ENCODE measurements around the gene ERBB2.

The ERBB2 gene

DNA sequence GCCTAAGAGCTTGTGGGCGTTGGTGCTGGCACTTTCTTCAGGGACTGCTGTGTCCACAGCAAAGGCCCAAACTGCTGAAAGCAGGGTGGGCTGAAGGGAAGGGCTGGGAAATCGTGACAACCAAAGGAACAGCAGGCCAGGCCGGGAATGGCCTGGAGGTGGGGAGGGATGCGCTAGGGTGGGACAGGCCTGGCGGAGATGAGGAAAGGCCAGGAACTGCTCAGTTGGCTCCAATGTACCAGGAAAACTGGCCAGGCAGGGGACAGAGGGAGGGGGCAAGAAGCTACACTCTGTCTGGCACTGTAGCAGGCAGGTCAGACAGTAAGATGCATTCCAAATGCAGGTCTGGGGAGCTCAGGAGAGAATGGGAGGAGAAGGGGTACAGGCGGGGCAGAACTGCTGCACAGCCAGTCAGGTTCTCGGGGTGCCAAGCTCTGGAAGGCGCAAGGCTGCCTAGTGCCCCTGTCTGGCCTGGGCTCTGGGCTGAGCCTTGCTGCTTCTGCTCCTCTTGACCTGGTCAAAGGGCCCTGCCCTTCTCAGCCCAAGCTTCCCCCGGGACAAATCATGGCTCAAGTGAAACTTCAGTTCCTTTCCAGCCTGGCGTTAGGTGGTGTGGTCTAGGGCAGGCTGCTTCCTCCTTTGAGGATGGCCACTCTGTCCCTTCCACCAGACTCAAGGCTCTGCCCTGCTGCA lies 24.3 kb upstream of the ERBB2 start:
- H3K4me3 ChIP-seq (ENCODE audit: low read length): no peak overlapping the region
- no peak for DNase-seq (ENCODE audit: low read depth)
- TF ChIP-seq, protein P1, sequence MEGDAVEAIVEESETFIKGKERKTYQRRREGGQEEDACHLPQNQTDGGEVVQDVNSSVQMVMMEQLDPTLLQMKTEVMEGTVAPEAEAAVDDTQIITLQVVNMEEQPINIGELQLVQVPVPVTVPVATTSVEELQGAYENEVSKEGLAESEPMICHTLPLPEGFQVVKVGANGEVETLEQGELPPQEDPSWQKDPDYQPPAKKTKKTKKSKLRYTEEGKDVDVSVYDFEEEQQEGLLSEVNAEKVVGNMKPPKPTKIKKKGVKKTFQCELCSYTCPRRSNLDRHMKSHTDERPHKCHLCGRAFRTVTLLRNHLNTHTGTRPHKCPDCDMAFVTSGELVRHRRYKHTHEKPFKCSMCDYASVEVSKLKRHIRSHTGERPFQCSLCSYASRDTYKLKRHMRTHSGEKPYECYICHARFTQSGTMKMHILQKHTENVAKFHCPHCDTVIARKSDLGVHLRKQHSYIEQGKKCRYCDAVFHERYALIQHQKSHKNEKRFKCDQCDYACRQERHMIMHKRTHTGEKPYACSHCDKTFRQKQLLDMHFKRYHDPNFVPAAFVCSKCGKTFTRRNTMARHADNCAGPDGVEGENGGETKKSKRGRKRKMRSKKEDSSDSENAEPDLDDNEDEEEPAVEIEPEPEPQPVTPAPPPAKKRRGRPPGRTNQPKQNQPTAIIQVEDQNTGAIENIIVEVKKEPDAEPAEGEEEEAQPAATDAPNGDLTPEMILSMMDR (IDR thresholded peaks at IDR 0.05; ENCODE audit: insufficient read depth, low read depth, low read length, missing control alignments): no peak

GRCh38 chr17:39676198-39676819 lies 23.6 kb upstream of the ERBB2 start:
- TF ChIP-seq, protein P1 (IDR thresholded peaks at IDR 0.05; ENCODE audit: insufficient read depth, low read depth, low read length, missing control alignments): no peak
- DNase-seq (ENCODE audit: low read depth): peak; percentile 44
- no peak overlapping the region for H3K4me3 ChIP-seq (ENCODE audit: low read length)

- no peak overlapping the region for H3K4me3 ChIP-seq (ENCODE audit: low read length)
- no peak for DNase-seq (ENCODE audit: low read depth)
- TF ChIP-seq, protein P1 (IDR thresholded peaks at IDR 0.05; ENCODE audit: insufficient read depth, low read depth, low read length, missing control alignments): no peak
Observed at GRCh38 chr17:39677072-39677471, 22.8 kb upstream of the ERBB2 start.

- TF ChIP-seq, protein P1 (IDR thresholded peaks at IDR 0.05; ENCODE audit: insufficient read depth, low read depth, low read length, missing control alignments): no peak
- DNase-seq (ENCODE audit: low read depth): no peak
- no peak overlapping the region for H3K4me3 ChIP-seq (ENCODE audit: low read length)
Observed at GRCh38 chr17:39677542-39678339, 22.1 kb upstream of the ERBB2 start.

DNA sequence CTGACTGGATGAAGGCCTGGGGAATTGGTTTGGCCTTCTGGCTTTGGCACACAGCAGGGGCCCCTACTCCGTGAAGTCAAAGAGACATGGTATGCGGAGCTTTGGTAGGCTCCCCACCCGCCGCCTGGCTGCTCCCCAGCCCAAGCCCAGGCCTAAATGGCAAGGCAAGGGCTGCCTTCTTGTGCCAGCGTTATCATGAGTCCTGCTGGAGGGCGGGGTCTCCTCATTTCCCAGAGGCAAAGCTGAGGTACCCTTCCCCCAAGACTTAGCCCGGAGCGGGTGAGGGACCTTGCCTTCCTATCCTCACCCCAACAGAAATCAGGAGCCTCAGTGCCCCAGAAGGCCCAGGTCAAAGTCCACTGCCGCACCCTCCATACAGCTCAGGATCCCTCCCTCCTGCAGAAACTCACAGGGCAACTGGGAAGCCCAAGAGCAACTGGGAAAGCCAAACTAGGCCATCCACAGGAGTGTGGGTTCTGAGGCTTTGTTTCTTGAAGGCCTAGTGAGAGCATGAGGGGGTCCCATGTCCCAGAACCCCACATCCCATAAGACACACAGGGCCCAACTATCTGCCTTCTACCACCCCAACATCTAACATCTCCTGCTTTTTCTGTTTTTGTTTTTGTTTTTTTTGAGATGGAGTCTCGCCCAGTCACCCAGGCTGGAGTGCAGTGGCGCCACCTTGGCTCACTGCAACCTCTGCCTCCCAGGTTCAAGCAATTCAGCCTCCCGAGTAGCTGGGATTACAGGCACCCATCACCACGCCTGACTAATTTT lies 21.3 kb upstream of the ERBB2 start:
- H3K4me3 ChIP-seq (ENCODE audit: low read length): no peak overlapping the region
- no peak for DNase-seq (ENCODE audit: low read depth)
- TF ChIP-seq, protein P1 (IDR thresholded peaks at IDR 0.05; ENCODE audit: insufficient read depth, low read depth, low read length, missing control alignments): no peak

GRCh38 chr17:39679521-39680192 lies 20.2 kb upstream of the ERBB2 start:
- TF ChIP-seq, protein P1 (IDR thresholded peaks at IDR 0.05; ENCODE audit: insufficient read depth, low read depth, low read length, missing control alignments): no peak
- H3K4me3 ChIP-seq (ENCODE audit: low read length): no peak overlapping the region
- DNase-seq (ENCODE audit: low read depth): no peak

All from epithelial cell of esophagus (primary cell).